ENCODE data around the gene NR2C2. TPM values are rescaled to one million over a fixed set of nuclear protein-coding genes. Genes with fewer than 3 reads are reported as not detected.

NR2C2 gene
- total RNA-seq, 1 donor, result 34.0 TPM

GRCh38 chr3:15063238-15063637 is 115.9 kb downstream of the NR2C2 start:
- peaks cover 11% of the 10 kb centered on the region for H3K4me1 ChIP-seq (ENCODE audit: insufficient read depth, low read length)
- peaks cover 15% of the 10 kb centered on the region for H4K20me1 ChIP-seq (ENCODE audit: insufficient read depth, low read length)
- no peaks in the 10 kb centered on the region for H3K27me3 ChIP-seq (ENCODE audit: insufficient read depth, low read length)
- DNase-seq (ENCODE audit: insufficient read length, low spot score, missing footprints), result no peak
- H3K79me2 ChIP-seq (ENCODE audit: insufficient read depth, low read length), result peaks cover 44% of the 10 kb centered on the region
- peaks cover 11% of the 10 kb centered on the region for H3K36me3 ChIP-seq (ENCODE audit: insufficient read depth, low read length)
- no peak overlapping the region for H3K4me2 ChIP-seq (ENCODE audit: insufficient read depth, low read length)
- H3K4me3 ChIP-seq (ENCODE audit: insufficient read depth, low read length), result no peak overlapping the region
- no peaks in the 10 kb centered on the region for H3K9me3 ChIP-seq (ENCODE audit: low read depth, low read length)
- H3K27ac ChIP-seq (ENCODE audit: low read depth, low read length), result no peak overlapping the region
- no peak overlapping the region for H2AFZ ChIP-seq (ENCODE audit: low read length)
- TF ChIP-seq CTCF (IDR thresholded peaks at IDR 0.05; ENCODE audit: extremely low read depth, low read depth, low read length), result no peak

- TF ChIP-seq CTCF (IDR thresholded peaks at IDR 0.05; ENCODE audit: extremely low read depth, low read depth, low read length), result no peak
Observed at GRCh38 chr3:15063656-15064286, 116.4 kb downstream of the NR2C2 start.

GRCh38 chr3:15064299-15064834 is 117.0 kb downstream of the NR2C2 start:
- Histone ChIP-seq H3K27ac (ENCODE audit: low read depth, low read length) (peak overlapping the region; percentile 90), H3K27me3 (ENCODE audit: insufficient read depth, low read length) (no peaks in the 10 kb centered on the region), H3K4me2 (ENCODE audit: insufficient read depth, low read length) (peak overlapping the region; percentile 91), H3K4me1 (ENCODE audit: insufficient read depth, low read length) (peaks cover 11% of the 10 kb centered on the region), H3K4me3 (ENCODE audit: insufficient read depth, low read length) (peak overlapping the region; percentile 99), H3K9me3 (ENCODE audit: low read depth, low read length) (no peaks in the 10 kb centered on the region), H3K79me2 (ENCODE audit: insufficient read depth, low read length) (peaks cover 34% of the 10 kb centered on the region), H3K36me3 (ENCODE audit: insufficient read depth, low read length) (no peaks in the 10 kb centered on the region), H2AFZ (ENCODE audit: low read length) (peak overlapping the region; percentile 95), H4K20me1 (ENCODE audit: insufficient read depth, low read length) (peaks cover 15% of the 10 kb centered on the region)
- no peak for TF ChIP-seq CTCF (IDR thresholded peaks at IDR 0.05; ENCODE audit: extremely low read depth, low read depth, low read length)
- peak; percentile 93 for DNase-seq (ENCODE audit: insufficient read length, low spot score, missing footprints)

More at GRCh38 chr3:15063656-15064286, 116.4 kb downstream of the NR2C2 start:
- Histone ChIP-seq H3K36me3 (ENCODE audit: insufficient read depth, low read length) (peaks cover 6% of the 10 kb centered on the region), H3K4me2 (ENCODE audit: insufficient read depth, low read length) (peak overlapping the region; percentile 91), H3K79me2 (ENCODE audit: insufficient read depth, low read length) (peaks cover 39% of the 10 kb centered on the region), H3K27ac (ENCODE audit: low read depth, low read length) (peak overlapping the region; percentile 90), H3K9me3 (ENCODE audit: low read depth, low read length) (no peaks in the 10 kb centered on the region), H2AFZ (ENCODE audit: low read length) (peak overlapping the region; percentile 95), H3K27me3 (ENCODE audit: insufficient read depth, low read length) (no peaks in the 10 kb centered on the region), H4K20me1 (ENCODE audit: insufficient read depth, low read length) (peaks cover 15% of the 10 kb centered on the region), H3K4me3 (ENCODE audit: insufficient read depth, low read length) (peak overlapping the region; percentile 99), H3K4me1 (ENCODE audit: insufficient read depth, low read length) (peaks cover 11% of the 10 kb centered on the region)
- no peak for DNase-seq (ENCODE audit: insufficient read length, low spot score, missing footprints)

- Histone ChIP-seq H3K36me3 (ENCODE audit: insufficient read depth, low read length) (no peaks in the 10 kb centered on the region), H3K4me2 (ENCODE audit: insufficient read depth, low read length) (peak within 1 kb of the TSS; percentile 91), H3K4me1 (ENCODE audit: insufficient read depth, low read length) (peaks cover 11% of the 10 kb centered on the region), H3K4me3 (ENCODE audit: insufficient read depth, low read length) (peak within 1 kb of the TSS; percentile 99), H4K20me1 (ENCODE audit: insufficient read depth, low read length) (peaks cover 15% of the 10 kb centered on the region), H3K79me2 (ENCODE audit: insufficient read depth, low read length) (peaks cover 27% of the 10 kb centered on the region), H2AFZ (ENCODE audit: low read length) (peak within 1 kb of the TSS; percentile 98), H3K9me3 (ENCODE audit: low read depth, low read length) (no peaks in the 10 kb centered on the region), H3K27me3 (ENCODE audit: insufficient read depth, low read length) (no peaks in the 10 kb centered on the region), H3K27ac (ENCODE audit: low read depth, low read length) (peak within 1 kb of the TSS; percentile 90)
- no peak for TF ChIP-seq CTCF (IDR thresholded peaks at IDR 0.05; ENCODE audit: extremely low read depth, low read depth, low read length)
- peak; percentile 100 for DNase-seq (ENCODE audit: insufficient read length, low spot score, missing footprints)
Observed at GRCh38 chr3:15064835-15065549, 117.6 kb downstream of the NR2C2 start, which contains the start of gene MRPS25. Gene MRPS25, minus strand, starts transcription at chr3:15065315. Its CDS starts 121 bp downstream, at chr3:15065194.

All from osteoblast (primary cell).